HEK293T (cell line): ENCODE measurements around the gene ADORA1.

Experiments used
- ARNT ChIP-seq: fragments of 450-650 bp; IDR thresholded peaks from 2 replicates; pipeline ENCODE4 v1.6.1; 2017; ENCODE audit warnings: mild to moderate bottlenecking
- FOXM1 ChIP-seq: fragments of 450-650 bp; IDR thresholded peaks from 2 replicates; pipeline ENCODE4 v1.6.1; 2017; ENCODE audit warnings: mild to moderate bottlenecking, borderline replicate concordance
- NFRKB ChIP-seq: fragments of 450-650 bp; IDR thresholded peaks from 2 replicates; pipeline ENCODE4 v1.6.1; 2016; ENCODE audit warnings: mild to moderate bottlenecking, moderate library complexity
- SP1 ChIP-seq: fragments of 450-650 bp; IDR thresholded peaks from 2 replicates; pipeline ENCODE4 v1.6.1; 2017
- TARDBP ChIP-seq: fragments of 450-650 bp; IDR thresholded peaks from 2 replicates; pipeline ENCODE4 v1.6.1; 2016

GRCh38 chr1:203148579-203148978 is 21.1 kb downstream of the ADORA1 start:
- TF ChIP-seq SP1: no peak
- no peak for TF ChIP-seq FOXM1
- TF ChIP-seq ARNT: no peak
- no peak for TF ChIP-seq NFRKB
- TF ChIP-seq TARDBP: no peak
